DOHH2 (cell line): ENCODE data around the gene GRB14.
"Not testable (repeated sequence)": the region's sequence is repeated elsewhere in the genome, so short reads cannot be mapped to it uniquely, and the experiment has no call there.

Experiments
- CTCF ChIP-seq: fragments of 200-600 bp; sonication (generic); IDR thresholded peaks from one replicate; pipeline ENCODE4 v1.5.1; 2014; ENCODE audit warnings: antibody characterized with exemption, mild to moderate bottlenecking, low read depth, low read length; ENCODE audit not compliant: poor library complexity, severe bottlenecking
- EZH2phosphoT487 ChIP-seq: fragments of 200-600 bp; sonication (generic); IDR thresholded peaks from 2 replicates; pipeline ENCODE4 v1.6.1; 2017; ENCODE audit warnings: borderline replicate concordance, mild to moderate bottlenecking, antibody characterized with exemption, low read length, moderate library complexity, mixed read lengths

GRCh38 chr2:164465047-164465446 is 156.2 kb downstream of the GRB14 start:
- not testable (repeated sequence) for TF ChIP-seq CTCF, EZH2phosphoT487
